ENCODE measurements around the gene ZNF837. TPM values are rescaled to one million over a fixed set of nuclear protein-coding genes. Genes with fewer than 3 reads are reported as not detected.
A peak's percentile ranks its signal among the peaks of the same experiment; 100 is the strongest.

Gene ZNF837
- total RNA-seq, 1 donor from 2014 or later: 1.4 TPM

DNA sequence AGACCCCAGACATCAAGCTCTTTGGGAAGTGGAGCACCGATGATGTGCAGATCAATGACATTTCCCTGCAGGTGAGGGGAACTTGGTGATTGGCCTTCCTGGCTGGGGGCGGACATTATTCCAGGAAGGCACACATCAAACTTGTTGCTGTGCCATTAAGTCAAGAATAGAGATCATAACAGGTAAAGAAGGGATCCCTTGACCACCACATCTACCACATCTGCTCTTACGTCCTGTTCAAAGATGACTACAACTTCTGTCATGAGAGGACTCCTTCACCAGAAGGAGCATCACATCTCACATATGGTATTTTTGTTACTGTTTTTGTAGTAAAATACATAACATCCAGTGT lies 7.3 kb upstream of the ZNF837 start:
- H3K27me3 Mint-ChIP-seq (ENCODE audit: insufficient read depth, low read depth): peaks cover 7% of the 10 kb centered on the region
- H3K4me1 Mint-ChIP-seq: peaks cover 28% of the 10 kb centered on the region
- TF ChIP-seq EZH2phosphoT487 (IDR thresholded peaks at IDR 0.05) (no peak), EZH2 (IDR thresholded peaks at IDR 0.05) (no peak)
- TF ChIP-seq, protein P1, sequence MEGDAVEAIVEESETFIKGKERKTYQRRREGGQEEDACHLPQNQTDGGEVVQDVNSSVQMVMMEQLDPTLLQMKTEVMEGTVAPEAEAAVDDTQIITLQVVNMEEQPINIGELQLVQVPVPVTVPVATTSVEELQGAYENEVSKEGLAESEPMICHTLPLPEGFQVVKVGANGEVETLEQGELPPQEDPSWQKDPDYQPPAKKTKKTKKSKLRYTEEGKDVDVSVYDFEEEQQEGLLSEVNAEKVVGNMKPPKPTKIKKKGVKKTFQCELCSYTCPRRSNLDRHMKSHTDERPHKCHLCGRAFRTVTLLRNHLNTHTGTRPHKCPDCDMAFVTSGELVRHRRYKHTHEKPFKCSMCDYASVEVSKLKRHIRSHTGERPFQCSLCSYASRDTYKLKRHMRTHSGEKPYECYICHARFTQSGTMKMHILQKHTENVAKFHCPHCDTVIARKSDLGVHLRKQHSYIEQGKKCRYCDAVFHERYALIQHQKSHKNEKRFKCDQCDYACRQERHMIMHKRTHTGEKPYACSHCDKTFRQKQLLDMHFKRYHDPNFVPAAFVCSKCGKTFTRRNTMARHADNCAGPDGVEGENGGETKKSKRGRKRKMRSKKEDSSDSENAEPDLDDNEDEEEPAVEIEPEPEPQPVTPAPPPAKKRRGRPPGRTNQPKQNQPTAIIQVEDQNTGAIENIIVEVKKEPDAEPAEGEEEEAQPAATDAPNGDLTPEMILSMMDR (IDR thresholded peaks at IDR 0.05): no peak
- H3K4me3 ChIP-seq: peak overlapping the region; percentile 77
- peaks cover 14% of the 10 kb centered on the region for H3K4me1 ChIP-seq
- H3K27me3 ChIP-seq: no peaks in the 10 kb centered on the region
- H3K79me2 ChIP-seq (ENCODE audit: low read depth): peaks cover 58% of the 10 kb centered on the region
- H2AFZ ChIP-seq (replicated peaks): no peak overlapping the region
- peak overlapping the region; percentile 97 for H3K4me2 ChIP-seq
- peaks cover 10% of the 10 kb centered on the region for H4K20me1 ChIP-seq (ENCODE audit: low read depth)
- no peaks in the 10 kb centered on the region for H3K9me3 ChIP-seq (ENCODE audit: low read depth)
- peaks cover 16% of the 10 kb centered on the region for H3K36me3 Mint-ChIP-seq
- no peaks in the 10 kb centered on the region for H3K9me3 Mint-ChIP-seq
- H3F3A ChIP-seq (ENCODE audit: low read depth): peaks cover 29% of the 10 kb centered on the region
- H3K36me3 ChIP-seq: no peaks in the 10 kb centered on the region
- DNase-seq (ENCODE audit: low spot score): no peak
- peak overlapping the region; percentile 97 for H3K4me3 Mint-ChIP-seq
- H3K27ac ChIP-seq: no peak overlapping the region
- peak overlapping the region; percentile 67 for H3K9ac ChIP-seq
- no peak overlapping the region for H3K27ac Mint-ChIP-seq

DNA sequence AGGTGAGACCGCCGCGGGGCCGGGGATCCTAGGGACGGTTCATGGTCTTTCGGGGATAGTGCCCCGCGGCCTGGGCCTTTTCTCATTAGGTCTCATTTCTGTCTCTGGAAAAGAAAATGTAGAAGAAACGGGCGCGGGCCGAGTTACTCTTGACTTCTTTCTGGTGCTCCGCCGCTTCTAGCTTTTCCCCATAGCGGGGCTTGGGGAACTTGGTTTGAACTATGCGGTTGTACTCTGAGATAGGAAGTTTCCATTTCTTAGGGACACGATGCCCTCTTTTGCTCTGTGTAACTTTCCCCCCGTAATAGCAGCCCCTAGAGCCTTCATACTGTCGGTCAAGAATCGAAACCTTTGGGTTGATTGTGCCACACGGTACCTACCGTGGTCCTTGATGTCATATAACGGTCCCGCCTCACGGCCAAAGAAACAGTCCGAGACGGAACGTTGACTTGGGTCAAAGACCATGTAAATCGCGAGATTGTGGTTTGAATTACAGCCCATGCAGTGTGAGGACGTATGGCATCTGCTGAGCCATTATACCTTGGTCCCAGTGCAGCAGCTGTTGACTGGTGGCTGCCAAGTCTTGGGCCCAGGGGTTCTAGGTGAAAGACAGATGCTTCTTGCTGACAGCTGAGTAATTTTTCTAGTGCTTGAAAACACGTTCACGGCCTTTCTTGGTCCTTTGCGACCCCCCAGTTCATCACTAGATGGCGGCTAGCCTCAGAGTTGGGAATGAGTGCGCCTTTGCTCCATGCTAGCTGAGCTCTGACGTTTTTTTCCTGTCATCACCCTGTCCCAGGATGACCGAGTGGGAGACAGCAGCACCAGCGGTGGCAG lies 6.7 kb upstream of the ZNF837 start:
- Mint-ChIP-seq H3K27ac (peak overlapping the region; percentile 99), H3K9me3 (no peaks in the 10 kb centered on the region), H3K4me1 (peaks cover 28% of the 10 kb centered on the region), H3K36me3 (peaks cover 16% of the 10 kb centered on the region), H3K27me3 (ENCODE audit: insufficient read depth, low read depth) (peaks cover 10% of the 10 kb centered on the region), H3K4me3 (peak overlapping the region; percentile 97)
- no peak for TF ChIP-seq EZH2phosphoT487 (IDR thresholded peaks at IDR 0.05)
- TF ChIP-seq, protein P1 (IDR thresholded peaks at IDR 0.05): peak; percentile 11
- TF ChIP-seq EZH2 (IDR thresholded peaks at IDR 0.05): no peak
- Histone ChIP-seq H3K4me1 (peaks cover 14% of the 10 kb centered on the region), H3F3A (ENCODE audit: low read depth) (peaks cover 29% of the 10 kb centered on the region), H3K27ac (no peak overlapping the region), H2AFZ (replicated peaks) (no peak overlapping the region), H3K27me3 (no peaks in the 10 kb centered on the region), H3K9ac (peak overlapping the region; percentile 67), H3K79me2 (ENCODE audit: low read depth) (peaks cover 58% of the 10 kb centered on the region), H3K9me3 (ENCODE audit: low read depth) (no peaks in the 10 kb centered on the region), H3K4me3 (peak overlapping the region; percentile 77), H4K20me1 (ENCODE audit: low read depth) (peaks cover 10% of the 10 kb centered on the region), H3K4me2 (peak overlapping the region; percentile 97), H3K36me3 (no peaks in the 10 kb centered on the region)
- no peak for DNase-seq (ENCODE audit: low spot score)

GRCh38 chr19:58386576-58387337 lies 5.9 kb upstream of the ZNF837 start, which contains the start of gene RPS5:
TSS of gene RPS5 (plus strand) at chr19:58387269. CDS start at chr19:58388138, 869 bp downstream.
- peak within 1 kb of the TSS; percentile 77 for H3K4me3 ChIP-seq
- peak within 1 kb of the TSS; percentile 90 for H3K27ac ChIP-seq
- peaks cover 56% of the 10 kb centered on the region for H3K79me2 ChIP-seq (ENCODE audit: low read depth)
- peaks cover 33% of the 10 kb centered on the region for H3K4me1 Mint-ChIP-seq
- peak within 1 kb of the TSS; percentile 77 for H2AFZ ChIP-seq (replicated peaks)
- no peak for TF ChIP-seq EZH2 (IDR thresholded peaks at IDR 0.05)
- TF ChIP-seq, protein P1 (IDR thresholded peaks at IDR 0.05): no peak
- TF ChIP-seq EZH2phosphoT487 (IDR thresholded peaks at IDR 0.05): no peak
- DNase-seq (ENCODE audit: low spot score): peak; percentile 98
- no peaks in the 10 kb centered on the region for H3K27me3 ChIP-seq
- H3K27ac Mint-ChIP-seq: peak within 1 kb of the TSS; percentile 99
- H3K4me2 ChIP-seq: peak within 1 kb of the TSS; percentile 97
- peak within 1 kb of the TSS; percentile 79 for H3K9ac ChIP-seq
- H4K20me1 ChIP-seq (ENCODE audit: low read depth): peaks cover 10% of the 10 kb centered on the region
- no peaks in the 10 kb centered on the region for H3K9me3 ChIP-seq (ENCODE audit: low read depth)
- peaks cover 16% of the 10 kb centered on the region for H3K4me1 ChIP-seq
- H3F3A ChIP-seq (ENCODE audit: low read depth): peaks cover 32% of the 10 kb centered on the region
- H3K36me3 ChIP-seq: no peaks in the 10 kb centered on the region
- peak within 1 kb of the TSS; percentile 97 for H3K4me3 Mint-ChIP-seq
- peaks cover 13% of the 10 kb centered on the region for H3K36me3 Mint-ChIP-seq
- peaks cover 14% of the 10 kb centered on the region for H3K27me3 Mint-ChIP-seq (ENCODE audit: insufficient read depth, low read depth)
- no peaks in the 10 kb centered on the region for H3K9me3 Mint-ChIP-seq
